GM18526 (cell line): ENCODE measurements around the gene AMN.

ENCODE experiments used
- POLR2A ChIP-seq: IDR thresholded peaks from 3 replicates; pipeline ENCODE4 v1.6.1; 2011; ENCODE audit not compliant: insufficient read length; ENCODE audit errors: extremely low read depth

Gene AMN

DNA sequence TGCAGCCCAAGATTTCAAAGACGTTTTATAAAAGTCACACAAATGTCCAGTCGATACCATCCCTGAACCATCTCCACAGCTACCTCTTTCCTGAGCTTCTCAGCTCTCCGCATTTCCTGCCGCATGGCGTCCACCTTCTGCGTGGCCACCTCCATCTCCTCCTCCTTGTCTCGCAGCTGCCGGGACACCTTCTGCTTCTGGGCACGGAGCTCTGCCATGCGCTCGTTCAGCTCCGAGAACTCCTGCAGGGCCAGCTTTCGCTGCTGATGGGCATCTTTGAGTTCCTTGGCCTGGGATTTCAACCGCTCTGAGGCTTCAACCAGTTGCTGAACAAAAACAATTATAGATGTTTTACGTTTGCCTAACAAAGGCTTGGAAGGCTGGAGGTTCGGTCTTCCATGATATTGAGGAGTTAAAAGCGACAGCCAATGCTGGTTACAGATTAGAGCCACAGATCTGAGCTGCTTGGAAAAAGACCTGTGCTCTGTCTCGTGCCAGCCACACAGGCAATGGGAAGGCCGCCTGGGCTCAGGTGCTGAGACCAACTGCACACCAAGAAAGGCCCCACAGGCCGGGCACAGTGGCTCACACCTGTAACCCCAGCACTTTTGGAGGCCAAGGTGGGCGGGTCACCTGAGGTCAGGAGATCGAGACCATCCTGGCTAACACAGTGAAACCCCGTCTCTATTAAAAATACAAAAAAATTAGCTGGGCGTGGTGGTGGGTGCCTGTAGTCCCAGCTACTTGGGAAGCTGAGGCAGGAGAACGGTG lies 49.6 kb downstream of the AMN start:
- TF ChIP-seq POLR2A = no peak

DNA sequence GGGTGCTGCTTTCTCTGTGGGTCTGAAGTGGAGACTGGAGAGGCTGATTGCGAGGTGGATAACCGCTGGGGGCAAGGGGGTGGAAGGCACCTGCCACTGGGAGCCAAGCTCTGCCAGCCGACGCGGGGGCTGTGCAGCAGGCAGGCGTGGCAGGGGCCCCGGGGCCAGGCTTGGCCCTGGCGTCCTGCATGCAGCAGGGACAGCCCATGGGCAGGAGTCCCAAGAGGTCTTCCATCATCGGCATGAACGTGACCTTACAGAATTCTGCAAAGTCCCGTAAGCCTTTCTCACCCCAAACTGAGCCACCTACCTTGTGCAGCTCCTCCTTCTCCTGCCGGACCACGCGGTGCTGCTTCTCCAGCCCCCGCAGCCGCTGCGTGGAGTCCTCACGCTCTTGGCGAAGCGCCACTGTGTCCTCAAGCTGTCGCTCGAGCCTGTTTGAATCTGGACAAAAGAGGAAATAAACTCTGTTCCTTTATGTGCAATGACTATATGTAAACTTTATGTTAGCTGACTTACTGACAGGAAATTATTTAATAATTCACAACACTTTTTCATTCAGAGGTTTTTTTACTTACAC lies 51.3 kb downstream of the AMN start:
- TF ChIP-seq POLR2A = no peak

DNA sequence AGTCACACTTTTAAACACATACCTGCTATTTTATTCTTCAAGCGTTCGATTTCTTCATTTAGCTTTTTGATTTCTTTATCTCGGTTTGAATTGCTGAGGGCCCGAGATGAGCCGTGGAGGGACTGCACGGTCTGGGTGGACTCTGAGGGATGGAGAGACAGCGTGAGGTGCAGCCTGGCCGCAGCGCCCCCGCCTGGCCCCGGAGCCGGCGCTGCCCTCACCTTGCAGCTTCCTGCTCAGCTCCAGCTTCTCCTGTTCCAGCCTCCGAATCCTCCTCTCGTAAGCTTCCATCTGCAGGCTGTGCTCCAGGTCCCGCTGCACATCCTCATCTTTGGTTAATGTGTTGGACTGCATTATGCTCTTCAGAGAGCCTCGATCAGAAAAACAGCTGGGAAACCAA lies 53.2 kb downstream of the AMN start:
- no peak for TF ChIP-seq POLR2A

DNA sequence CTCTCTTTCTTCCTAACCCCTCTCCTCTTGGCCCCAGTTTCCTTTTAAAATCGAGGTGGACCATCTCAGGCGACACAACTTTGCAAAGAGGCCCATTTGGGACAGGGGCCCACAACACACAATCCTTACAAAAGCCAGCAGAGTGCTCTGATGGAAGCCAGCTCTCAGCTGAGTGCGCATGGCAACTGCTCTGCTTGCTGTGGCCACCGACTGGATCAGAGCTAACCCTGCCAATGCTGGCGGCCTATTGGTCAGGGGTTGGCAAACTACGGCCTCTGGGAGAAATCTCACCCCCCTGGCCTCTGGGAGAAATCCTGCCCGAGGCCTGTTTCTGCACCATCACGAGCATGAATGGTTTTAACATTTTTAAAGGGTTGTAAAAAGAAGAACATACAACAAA lies 55.0 kb downstream of the AMN start:
- TF ChIP-seq POLR2A = no peak

DNA sequence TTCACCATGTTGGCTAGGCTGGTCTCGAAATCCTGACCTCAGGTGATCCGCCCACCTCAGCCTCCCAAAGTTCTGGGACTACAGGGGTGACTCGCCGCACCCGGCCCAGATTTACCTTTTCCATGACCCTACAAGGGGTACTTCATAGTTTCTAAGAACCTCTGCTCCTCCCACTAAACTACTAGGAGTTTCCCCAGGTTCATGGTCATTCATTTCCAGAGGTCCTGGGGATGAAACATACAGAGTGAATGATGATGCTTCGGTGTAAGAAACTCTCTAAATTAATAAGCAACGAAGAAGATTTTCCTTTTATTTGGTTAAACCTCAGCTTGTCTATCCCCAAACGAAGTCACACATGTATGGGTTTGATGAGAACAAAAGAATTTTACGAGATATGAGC lies 56.9 kb downstream of the AMN start:
- no peak for TF ChIP-seq POLR2A

DNA sequence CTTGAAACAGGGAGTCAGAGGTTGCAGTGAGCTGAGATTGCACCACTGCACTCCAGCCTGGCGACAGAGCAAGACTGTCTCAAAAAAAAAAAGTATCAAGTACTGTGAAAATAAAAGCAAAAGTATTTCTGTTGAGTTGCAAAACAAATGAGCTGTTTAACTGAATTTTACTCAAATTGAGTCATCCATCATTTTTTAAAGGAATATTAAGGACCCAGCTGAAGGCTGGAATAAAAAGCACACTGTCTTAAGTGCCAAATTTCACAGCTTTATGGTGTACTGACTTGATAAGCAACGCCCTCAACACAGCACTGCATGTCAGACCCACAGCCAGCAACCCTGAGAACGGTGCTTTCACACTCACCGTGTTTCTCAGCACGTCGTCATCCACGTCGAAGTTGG lies 57.9 kb downstream of the AMN start:
- TF ChIP-seq POLR2A = no peak
